DND-41 (cell line): Measurements from ENCODE around the gene LYRM7.

ENCODE experiments used
- ATAC-seq: fragments of 200-7000 bp; cut with Tn5 transposase; 3 replicates; pipeline ENCODE4 v1.9.1; 2021; ENCODE audit warnings: low read depth; ENCODE audit not compliant: insufficient read depth
- DNase-seq: peaks from one replicate; pipeline ENCODE4 v3.0.0-alpha.2; 2020
- H2AFZ ChIP-seq: 2 replicates; pipeline ENCODE4 v1.6.0; 2012; ENCODE audit warnings: low read depth, low read length
- H3K27ac ChIP-seq: 2 replicates; pipeline ENCODE4 v1.5.1; 2012; ENCODE audit warnings: low read length, inconsistent platforms
- H3K27me3 ChIP-seq: fragments of 200-600 bp; sonication (generic); 2 replicates; pipeline ENCODE4 v1.6.0; 2012; ENCODE audit warnings: low read length, mild to moderate bottlenecking, inconsistent platforms; ENCODE audit not compliant: insufficient read depth, poor library complexity
- H3K36me3 ChIP-seq: 2 replicates; pipeline ENCODE4 v1.5.1; 2012; ENCODE audit warnings: low read length, inconsistent platforms; ENCODE audit not compliant: insufficient read depth
- H3K4me1 ChIP-seq: 2 replicates; pipeline ENCODE4 v1.5.1; 2012; ENCODE audit warnings: mild to moderate bottlenecking, low read length; ENCODE audit not compliant: insufficient read depth
- H3K4me2 ChIP-seq: 2 replicates; pipeline ENCODE4 v1.6.0; 2012; ENCODE audit warnings: mild to moderate bottlenecking, moderate library complexity, low read length, inconsistent platforms; ENCODE audit not compliant: insufficient read depth
- H3K4me3 ChIP-seq, 2 experiments: fragments of 200-600 bp in 1 of 2; shearing (Covaris generic) in 1 of 2; 2 replicates each; pipeline ENCODE4 v1.5.1; 2012 to 2016; ENCODE audit warnings: inconsistent platforms in 2 of 2, low read length in 2 of 2, mild to moderate bottlenecking in 2 of 2, low read depth in 1 of 2, moderate library complexity in 1 of 2
- H3K79me2 ChIP-seq: 2 replicates; pipeline ENCODE4 v1.6.0; 2012; ENCODE audit warnings: low read length, inconsistent platforms; ENCODE audit not compliant: insufficient read depth
- H3K9ac ChIP-seq: 2 replicates; pipeline ENCODE4 v1.6.0; 2012; ENCODE audit warnings: low read depth, mild to moderate bottlenecking, inconsistent platforms, low read length, moderate library complexity
- H3K9me3 ChIP-seq: 2 replicates; pipeline ENCODE4 v1.5.1; 2012; ENCODE audit warnings: low read length, moderate library complexity, mild to moderate bottlenecking, inconsistent platforms; ENCODE audit not compliant: insufficient read depth, severe bottlenecking
- H4K20me1 ChIP-seq: 2 replicates; pipeline ENCODE4 v1.6.0; 2012; ENCODE audit warnings: low read length; ENCODE audit not compliant: insufficient read depth
- EZH2 ChIP-seq: IDR thresholded peaks from 3 replicates; pipeline ENCODE4 v1.6.1; 2012; ENCODE audit warnings: borderline replicate concordance, low read depth, mild to moderate bottlenecking, moderate library complexity, low read length, inconsistent platforms; ENCODE audit not compliant: severe bottlenecking
- TF ChIP-seq, protein P1 (sequence below): IDR thresholded peaks from 2 replicates; pipeline ENCODE4 v1.5.1; 2012; ENCODE audit warnings: borderline replicate concordance, low read length, moderate library complexity, mild to moderate bottlenecking; ENCODE audit not compliant: poor library complexity, severe bottlenecking; ENCODE audit errors: extremely low read depth

The LYRM7 gene

DNA sequence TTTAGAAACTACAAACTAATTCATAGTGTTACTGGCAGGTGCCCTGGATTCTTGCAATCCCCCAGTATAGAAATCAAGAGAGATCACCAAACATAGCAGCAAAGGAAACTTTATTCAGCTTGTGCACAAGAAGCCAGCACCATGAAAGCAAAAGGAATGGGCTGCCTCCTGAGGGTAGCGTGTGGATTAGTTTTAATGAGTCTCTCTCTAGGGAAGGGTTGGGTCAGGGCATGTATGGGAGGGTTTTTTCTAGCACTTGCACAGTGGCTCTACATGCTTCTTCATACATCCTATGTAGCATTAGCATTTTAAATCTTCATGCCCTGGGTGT lies 38.4 kb downstream of the LYRM7 start:
- H3K4me1 ChIP-seq = peaks cover 40% of the 10 kb centered on the region
- peak overlapping the region; percentile 84 for H3K27ac ChIP-seq
- H3K9ac ChIP-seq = peak overlapping the region; percentile 45
- H3K27me3 ChIP-seq = no peaks in the 10 kb centered on the region
- DNase-seq = no peak
- ATAC-seq = no peak
- peak overlapping the region in 1 of 2 experiments; percentile 43; a peak in 2 of 4 replicates for H3K4me3 ChIP-seq
- no peaks in the 10 kb centered on the region for H3K36me3 ChIP-seq
- no peaks in the 10 kb centered on the region for H4K20me1 ChIP-seq
- no peaks in the 10 kb centered on the region for H3K9me3 ChIP-seq
- no peaks in the 10 kb centered on the region for H3K79me2 ChIP-seq
- peak overlapping the region; percentile 59 for H3K4me2 ChIP-seq
- peak overlapping the region; percentile 58 for H2AFZ ChIP-seq
- no peak for TF ChIP-seq EZH2
- TF ChIP-seq, protein P1, sequence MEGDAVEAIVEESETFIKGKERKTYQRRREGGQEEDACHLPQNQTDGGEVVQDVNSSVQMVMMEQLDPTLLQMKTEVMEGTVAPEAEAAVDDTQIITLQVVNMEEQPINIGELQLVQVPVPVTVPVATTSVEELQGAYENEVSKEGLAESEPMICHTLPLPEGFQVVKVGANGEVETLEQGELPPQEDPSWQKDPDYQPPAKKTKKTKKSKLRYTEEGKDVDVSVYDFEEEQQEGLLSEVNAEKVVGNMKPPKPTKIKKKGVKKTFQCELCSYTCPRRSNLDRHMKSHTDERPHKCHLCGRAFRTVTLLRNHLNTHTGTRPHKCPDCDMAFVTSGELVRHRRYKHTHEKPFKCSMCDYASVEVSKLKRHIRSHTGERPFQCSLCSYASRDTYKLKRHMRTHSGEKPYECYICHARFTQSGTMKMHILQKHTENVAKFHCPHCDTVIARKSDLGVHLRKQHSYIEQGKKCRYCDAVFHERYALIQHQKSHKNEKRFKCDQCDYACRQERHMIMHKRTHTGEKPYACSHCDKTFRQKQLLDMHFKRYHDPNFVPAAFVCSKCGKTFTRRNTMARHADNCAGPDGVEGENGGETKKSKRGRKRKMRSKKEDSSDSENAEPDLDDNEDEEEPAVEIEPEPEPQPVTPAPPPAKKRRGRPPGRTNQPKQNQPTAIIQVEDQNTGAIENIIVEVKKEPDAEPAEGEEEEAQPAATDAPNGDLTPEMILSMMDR = peak; percentile 6

DNA sequence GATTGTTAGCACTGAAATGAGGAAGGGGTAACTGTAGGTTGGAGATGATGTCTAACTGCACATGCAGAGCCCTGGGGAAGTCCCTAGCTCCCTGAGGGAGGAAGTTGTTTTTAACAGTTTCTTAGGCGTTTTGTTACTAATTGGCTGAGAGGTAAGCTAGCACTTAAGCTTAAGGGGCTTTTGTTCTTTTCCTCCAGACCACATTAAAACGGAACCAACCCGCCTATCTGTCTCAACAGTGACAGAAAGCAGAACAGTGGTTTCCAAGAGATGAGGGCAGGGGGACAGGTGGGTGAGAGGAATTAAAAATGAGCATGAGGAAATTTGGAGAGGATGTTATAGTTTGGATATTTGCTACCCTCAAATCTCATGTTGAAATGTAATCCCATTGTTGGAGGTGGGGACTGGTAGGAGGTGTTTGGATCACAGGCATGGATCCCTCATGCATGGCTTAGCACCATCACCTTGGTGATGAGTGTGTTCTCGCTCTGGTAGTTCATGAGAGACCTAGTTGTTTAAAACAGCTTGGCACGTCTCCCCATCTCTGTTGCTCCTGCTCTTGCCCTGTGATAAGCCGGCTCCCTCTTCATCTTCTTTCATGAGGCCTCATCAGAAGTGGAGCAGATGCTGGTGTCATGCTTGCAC lies 38.9 kb downstream of the LYRM7 start:
- peak overlapping the region; percentile 59 for H3K4me2 ChIP-seq

DNA sequence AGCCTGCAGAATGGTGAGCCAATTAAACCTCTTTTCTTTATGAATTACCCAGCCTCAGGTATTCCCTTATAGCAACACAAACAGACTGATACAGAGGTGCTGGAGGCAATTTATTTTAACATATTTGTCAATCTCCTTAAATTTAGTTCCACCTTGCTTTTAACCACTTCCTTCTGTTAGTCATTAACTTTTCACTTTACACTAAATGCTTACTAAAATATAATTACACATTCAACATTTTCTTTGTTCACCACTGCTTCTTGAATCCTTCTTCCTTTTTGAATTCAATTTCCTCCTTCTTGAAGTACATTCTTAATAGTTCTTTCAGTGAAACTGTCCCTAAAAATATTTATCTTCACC lies 39.4 kb downstream of the LYRM7 start:
- H3K27ac ChIP-seq = peak overlapping the region; percentile 84
- no peaks in the 10 kb centered on the region for H3K36me3 ChIP-seq
- H3K27me3 ChIP-seq = no peaks in the 10 kb centered on the region
- DNase-seq (no peak), ATAC-seq (no peak)
- H3K9ac ChIP-seq = peak overlapping the region; percentile 45
- H3K9me3 ChIP-seq = no peaks in the 10 kb centered on the region
- TF ChIP-seq, protein P1 = no peak
- TF ChIP-seq EZH2 = no peak
- H3K4me2 ChIP-seq = peak overlapping the region; percentile 59
- H4K20me1 ChIP-seq = no peaks in the 10 kb centered on the region
- H3K4me3 ChIP-seq = peak overlapping the region in 1 of 2 experiments; percentile 43; a peak in 2 of 4 replicates
- peak overlapping the region; percentile 63 for H2AFZ ChIP-seq
- H3K4me1 ChIP-seq = peaks cover 47% of the 10 kb centered on the region
- H3K79me2 ChIP-seq = no peaks in the 10 kb centered on the region

More for the DNA sequence above, 38.9 kb downstream of the LYRM7 start:
- Histone ChIP-seq H3K27ac (peak overlapping the region; percentile 84), H4K20me1 (no peaks in the 10 kb centered on the region), H3K4me3 (peak overlapping the region in 1 of 2 experiments; percentile 43; a peak in 2 of 4 replicates), H3K79me2 (no peaks in the 10 kb centered on the region), H3K9ac (peak overlapping the region; percentile 45), H3K4me1 (peaks cover 45% of the 10 kb centered on the region), H3K27me3 (no peaks in the 10 kb centered on the region), H3K36me3 (no peaks in the 10 kb centered on the region), H2AFZ (peak overlapping the region; percentile 63), H3K9me3 (no peaks in the 10 kb centered on the region)
- TF ChIP-seq, protein P1 = no peak
- TF ChIP-seq EZH2 = no peak
- peak; percentile 81 for DNase-seq
- peak; percentile 91 for ATAC-seq
